PC-3 (cell line): ENCODE data around the gene PLEKHH1. TPM values are rescaled to one million over a fixed set of nuclear protein-coding genes. Genes with fewer than 3 reads are reported as not detected.

ENCODE experiments used
- ATAC-seq: fragments of 200-7000 bp; cut with Tn5 transposase; 2 replicates; pipeline ENCODE4 v1.9.1; 2020; ENCODE audit warnings: mild to moderate bottlenecking, moderate library complexity
- BruUV-seq: library from RNA; stranded (reverse); fragments of 400-500 nt; replicated peaks from 2 replicates; lab custom pipeline; 2021; lab: Mats Ljungman, UMichigan
- CTCF ChIA-PET: fragments of 300-600 bp; sonication (Branson Sonifier 250); formaldehyde crosslinking; loops from one replicate; lab custom pipeline; 2022; ENCODE audit warnings: antibody characterized with exemption; lab: Charles Lee
- POLR2A ChIA-PET: fragments of 300-600 bp; sonication (Branson Sonifier 250); formaldehyde crosslinking; loops from one replicate; lab custom pipeline; 2022; ENCODE audit warnings: antibody characterized with exemption; ENCODE audit not compliant: unreplicated experiment; lab: Charles Lee
- DNase-seq: peaks from one replicate; pipeline ENCODE4 v3.0.0-alpha.2; 2015
- H2AFZ ChIP-seq: fragments of 300-600 bp; sonication (generic); 2 replicates; pipeline ENCODE4 v1.6.0; 2016; ENCODE audit warnings: antibody characterized with exemption, low read length
- H3F3A ChIP-seq: fragments of 300-600 bp; sonication (generic); one replicate; pipeline ENCODE4 v1.6.0; 2017; ENCODE audit warnings: antibody characterized with exemption, low read length, control low read depth, mild to moderate bottlenecking; ENCODE audit not compliant: unreplicated experiment
- H3K27ac ChIP-seq: fragments of 300-600 bp; sonication (generic); 2 replicates; pipeline ENCODE4 v1.5.1; 2016; ENCODE audit warnings: mild to moderate bottlenecking, low read length
- H3K27me3 ChIP-seq: fragments of 300-600 bp; sonication (generic); 2 replicates; pipeline ENCODE4 v1.6.1; 2016; ENCODE audit warnings: low read length, mixed read lengths
- H3K36me3 ChIP-seq: fragments of 300-600 bp; sonication (generic); 2 replicates; pipeline ENCODE4 v1.6.1; 2016; ENCODE audit warnings: low read depth, mixed run types, low read length, mixed read lengths
- H3K4me1 ChIP-seq: fragments of 300-600 bp; sonication (generic); 2 replicates; pipeline ENCODE4 v1.5.1; 2016; ENCODE audit warnings: low read length; ENCODE audit not compliant: insufficient read depth
- H3K4me2 ChIP-seq: fragments of 300-600 bp; sonication (generic); 2 replicates; pipeline ENCODE4 v1.6.0; 2016; ENCODE audit warnings: low read length
- H3K4me3 ChIP-seq: fragments of 300-600 bp; sonication (generic); 2 replicates; pipeline ENCODE4 v1.5.1; 2016; ENCODE audit warnings: mild to moderate bottlenecking, low read length, mixed read lengths
- H3K79me2 ChIP-seq: fragments of 300-600 bp; sonication (generic); 2 replicates; pipeline ENCODE4 v1.6.1; 2017; ENCODE audit warnings: low read length, mixed read lengths
- H3K9ac ChIP-seq: fragments of 300-600 bp; sonication (generic); 2 replicates; pipeline ENCODE4 v1.6.0; 2016; ENCODE audit warnings: mild to moderate bottlenecking, low read length
- H3K9me2 ChIP-seq: fragments of 300-600 bp; sonication (generic); replicated peaks from 2 replicates; pipeline ENCODE4 v1.6.1; 2016; ENCODE audit warnings: mixed run types, low read length, mixed read lengths
- H3K9me3 ChIP-seq: fragments of 300-600 bp; sonication (generic); 2 replicates; pipeline ENCODE4 v1.6.1; 2016; ENCODE audit warnings: low read length, mixed read lengths
- H4K20me1 ChIP-seq: fragments of 300-600 bp; sonication (generic); 2 replicates; pipeline ENCODE4 v1.6.1; 2016; ENCODE audit warnings: low read length, mixed read lengths
- EZH2 ChIP-seq: fragments of 300-600 bp; sonication (generic); IDR thresholded peaks from one replicate; pipeline ENCODE4 v1.6.1; 2017; ENCODE audit warnings: antibody characterized with exemption, mild to moderate bottlenecking, low read length; ENCODE audit not compliant: unreplicated experiment
- EZH2phosphoT487 ChIP-seq: fragments of 300-600 bp; sonication (generic); IDR thresholded peaks from 2 replicates; pipeline ENCODE4 v1.6.1; 2018; ENCODE audit warnings: mild to moderate bottlenecking, antibody characterized with exemption, low read length, borderline replicate concordance
- intact Hi-C: fragments of 100-400 bp; cut with micrococcal nuclease; formaldehyde crosslinking; loops from 2 replicates; pipeline ENCODE4 v1.9.0; 2023
- total RNA-seq: library from RNA; depleted of rRNA; stranded (reverse); fragments of >200 nt; gene quantifications from 2 replicates; pipeline ENCODE4 v1.2.3, GENCODE V29; 2014
- TF ChIP-seq, protein P1 (sequence below): fragments of 300-600 bp; sonication (generic); conservative IDR thresholded peaks from 2 replicates; pipeline ENCODE4 v1.5.1; 2017; ENCODE audit warnings: antibody characterized with exemption, low read depth, mild to moderate bottlenecking, low read length

PLEKHH1 gene
- total RNA-seq, 1 experiment from 2014 or later: 11.1 TPM

DNA sequence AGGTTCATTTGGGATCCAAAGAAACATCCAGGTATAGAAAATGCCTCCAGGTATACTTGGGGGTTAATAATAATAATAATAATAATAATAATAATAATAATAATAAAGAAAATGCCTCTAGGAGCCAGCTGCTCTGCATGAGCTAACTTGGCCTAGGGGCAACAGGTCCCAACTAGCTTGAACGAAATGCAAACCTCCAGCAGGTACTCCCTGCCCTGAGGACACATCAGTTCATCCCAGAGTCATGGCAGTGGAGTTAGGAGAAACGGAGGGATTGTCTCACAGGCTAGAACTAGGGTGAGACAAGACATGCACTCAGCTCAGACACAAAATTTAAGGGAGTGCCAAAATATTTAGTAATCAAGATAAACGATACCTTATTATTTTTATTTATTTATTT, 32.1 kb upstream of the PLEKHH1 start:
- no peak overlapping the region for H3K27ac ChIP-seq
- CTCF ChIA-PET: interaction anchor here (0.6 to 0.7 kb wide), 3 partner anchors 25 to 80 kb away, joined by 3 to 4 read pairs (median 3); no protein-coding TSS in a partner anchor
- POLR2A ChIA-PET: no interaction called here
- BruUV-seq: no TSS peak
- ATAC-seq: no peak
- no peaks in the 10 kb centered on the region for H3K36me3 ChIP-seq
- no peaks in the 10 kb centered on the region for H3F3A ChIP-seq
- H3K79me2 ChIP-seq: no peaks in the 10 kb centered on the region
- H3K4me3 ChIP-seq: no peak overlapping the region
- no peak overlapping the region for H3K4me2 ChIP-seq
- H3K4me1 ChIP-seq: no peaks in the 10 kb centered on the region
- no peak overlapping the region for H3K9ac ChIP-seq
- H3K9me3 ChIP-seq: no peaks in the 10 kb centered on the region
- H4K20me1 ChIP-seq: no peaks in the 10 kb centered on the region
- intact Hi-C loops: no loop called here
- no peaks in the 10 kb centered on the region for H3K9me2 ChIP-seq
- no peak overlapping the region for H2AFZ ChIP-seq
- DNase-seq: no peak
- H3K27me3 ChIP-seq: no peaks in the 10 kb centered on the region
- TF ChIP-seq EZH2 (no peak), EZH2phosphoT487 (no peak)
- TF ChIP-seq, protein P1, sequence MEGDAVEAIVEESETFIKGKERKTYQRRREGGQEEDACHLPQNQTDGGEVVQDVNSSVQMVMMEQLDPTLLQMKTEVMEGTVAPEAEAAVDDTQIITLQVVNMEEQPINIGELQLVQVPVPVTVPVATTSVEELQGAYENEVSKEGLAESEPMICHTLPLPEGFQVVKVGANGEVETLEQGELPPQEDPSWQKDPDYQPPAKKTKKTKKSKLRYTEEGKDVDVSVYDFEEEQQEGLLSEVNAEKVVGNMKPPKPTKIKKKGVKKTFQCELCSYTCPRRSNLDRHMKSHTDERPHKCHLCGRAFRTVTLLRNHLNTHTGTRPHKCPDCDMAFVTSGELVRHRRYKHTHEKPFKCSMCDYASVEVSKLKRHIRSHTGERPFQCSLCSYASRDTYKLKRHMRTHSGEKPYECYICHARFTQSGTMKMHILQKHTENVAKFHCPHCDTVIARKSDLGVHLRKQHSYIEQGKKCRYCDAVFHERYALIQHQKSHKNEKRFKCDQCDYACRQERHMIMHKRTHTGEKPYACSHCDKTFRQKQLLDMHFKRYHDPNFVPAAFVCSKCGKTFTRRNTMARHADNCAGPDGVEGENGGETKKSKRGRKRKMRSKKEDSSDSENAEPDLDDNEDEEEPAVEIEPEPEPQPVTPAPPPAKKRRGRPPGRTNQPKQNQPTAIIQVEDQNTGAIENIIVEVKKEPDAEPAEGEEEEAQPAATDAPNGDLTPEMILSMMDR: no peak

DNA sequence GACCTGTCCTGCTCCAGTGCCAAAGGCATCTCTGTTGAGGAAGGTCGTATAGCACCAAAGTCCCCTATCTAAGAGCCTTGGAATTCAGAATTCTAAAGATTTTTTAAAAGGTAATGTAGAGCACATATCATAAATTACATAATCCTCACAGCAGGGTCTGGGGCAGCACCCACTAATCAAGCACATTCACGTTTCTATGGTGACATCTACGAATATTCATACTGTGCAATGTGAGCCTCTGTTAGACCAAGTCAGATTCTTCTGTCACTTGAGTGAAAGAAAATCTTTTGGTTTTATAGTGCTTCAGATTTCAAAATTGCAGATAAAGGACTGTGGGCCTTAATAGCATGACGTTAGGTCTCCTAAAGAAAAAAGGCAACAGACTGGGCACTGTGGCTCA, 31.4 kb upstream of the PLEKHH1 start:
- H3K79me2 ChIP-seq: no peaks in the 10 kb centered on the region
- H3K4me3 ChIP-seq: no peak overlapping the region
- TF ChIP-seq, protein P1: no peak
- TF ChIP-seq EZH2 (no peak), EZH2phosphoT487 (no peak)
- ChIA-PET CTCF (no interaction called here), POLR2A (no interaction called here)
- BruUV-seq: no TSS peak
- no peaks in the 10 kb centered on the region for H3K4me1 ChIP-seq
- H3K9ac ChIP-seq: no peak overlapping the region
- ATAC-seq: no peak
- H3K36me3 ChIP-seq: no peaks in the 10 kb centered on the region
- no peaks in the 10 kb centered on the region for H3F3A ChIP-seq
- DNase-seq: no peak
- H3K9me2 ChIP-seq: no peaks in the 10 kb centered on the region
- no peak overlapping the region for H2AFZ ChIP-seq
- no peaks in the 10 kb centered on the region for H3K9me3 ChIP-seq
- no peaks in the 10 kb centered on the region for H4K20me1 ChIP-seq
- H3K4me2 ChIP-seq: no peak overlapping the region
- intact Hi-C loops: no loop called here
- H3K27ac ChIP-seq: no peak overlapping the region
- H3K27me3 ChIP-seq: no peaks in the 10 kb centered on the region

DNA sequence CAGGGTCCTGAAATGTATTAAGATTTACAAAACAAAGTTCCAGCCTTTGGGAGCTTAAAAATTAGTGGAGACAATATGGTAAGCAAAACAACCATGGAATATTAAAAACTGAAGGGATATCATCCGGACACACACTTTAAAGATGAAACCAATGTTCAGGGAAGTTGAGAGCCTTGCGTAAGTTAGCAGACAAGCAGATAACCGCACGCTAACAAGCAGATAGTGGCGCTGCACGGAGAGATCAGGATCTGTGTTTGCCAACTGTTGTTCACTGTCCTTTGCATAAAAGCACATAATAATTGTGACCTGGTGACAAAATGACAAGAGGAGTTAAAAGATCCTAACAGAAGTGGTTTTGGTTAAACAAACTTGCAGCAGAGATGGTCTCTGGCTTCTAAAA, 30.2 kb upstream of the PLEKHH1 start:
- TF ChIP-seq, protein P1: no peak
- TF ChIP-seq EZH2phosphoT487 (no peak), EZH2 (no peak)
- intact Hi-C loops: no loop called here
- CTCF ChIA-PET: no interaction called here
- H3K9ac ChIP-seq: no peak overlapping the region
- H3K27me3 ChIP-seq: no peaks in the 10 kb centered on the region
- POLR2A ChIA-PET: no interaction called here
- no peak overlapping the region for H3K27ac ChIP-seq
- H3F3A ChIP-seq: no peaks in the 10 kb centered on the region
- no peak overlapping the region for H3K4me3 ChIP-seq
- no peak for ATAC-seq
- no peak for DNase-seq
- no peaks in the 10 kb centered on the region for H3K9me3 ChIP-seq
- H3K4me1 ChIP-seq: no peaks in the 10 kb centered on the region
- no TSS peak for BruUV-seq
- H3K4me2 ChIP-seq: no peak overlapping the region
- H4K20me1 ChIP-seq: no peaks in the 10 kb centered on the region
- no peak overlapping the region for H2AFZ ChIP-seq
- no peaks in the 10 kb centered on the region for H3K9me2 ChIP-seq
- no peaks in the 10 kb centered on the region for H3K79me2 ChIP-seq
- no peaks in the 10 kb centered on the region for H3K36me3 ChIP-seq
